Stimulated activated CD8-positive, alpha-beta memory T cell treated with anti-CD3 and anti-CD28 coated beads, Interleukin-12 subunit alpha, Interleukin-12 subunit beta, amount 100 ng/mL, for 24 hours (primary cell): Measurements from ENCODE around the gene NT5C1B.
"Not testable (repeated sequence)": the region's sequence is repeated elsewhere in the genome, so short reads cannot be mapped to it uniquely, and the experiment has no call there.

Experiments
- DNase-seq: peaks from one replicate; pipeline ENCODE4 v3.0.0-alpha.2; 2020; ENCODE audit errors: extremely low read depth

Gene NT5C1B

DNA sequence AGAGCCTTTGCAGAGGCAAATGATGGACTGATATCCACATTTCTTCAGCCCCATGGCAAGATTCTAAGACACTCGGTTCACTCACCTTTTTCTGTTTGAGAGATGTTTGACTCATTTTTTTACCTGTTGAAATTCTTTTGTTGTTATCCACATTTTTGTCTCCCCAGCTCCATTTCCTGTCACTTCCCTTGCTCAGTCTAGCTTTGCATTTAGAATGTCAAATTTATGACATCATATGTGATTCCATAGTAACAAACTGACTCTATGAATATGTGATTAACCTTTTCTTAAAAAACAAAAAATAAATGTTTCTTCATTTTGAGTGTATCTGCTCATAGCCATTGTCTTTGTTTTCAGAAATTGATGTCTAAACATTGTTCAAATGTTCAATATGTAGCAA, at the start of gene NT5C1B:
Gene NT5C1B, minus strand, starts transcription at position 216 of the 400 bp plus-strand sequence. Its CDS starts 101 bp downstream, at position 115.
- DNase-seq: no peak

- DNase-seq: no peak
Measured at GRCh38 chr2:18637196-18637595, 47.8 kb upstream of the NT5C1B start.

GRCh38 chr2:18632699-18633098, 43.3 kb upstream of the NT5C1B start:
- DNase-seq: not testable (repeated sequence)

- DNase-seq: no peak
Measured at GRCh38 chr2:18630941-18631340, 41.6 kb upstream of the NT5C1B start.

- no peak for DNase-seq
Measured at GRCh38 chr2:18630541-18630940, 41.2 kb upstream of the NT5C1B start.

DNA sequence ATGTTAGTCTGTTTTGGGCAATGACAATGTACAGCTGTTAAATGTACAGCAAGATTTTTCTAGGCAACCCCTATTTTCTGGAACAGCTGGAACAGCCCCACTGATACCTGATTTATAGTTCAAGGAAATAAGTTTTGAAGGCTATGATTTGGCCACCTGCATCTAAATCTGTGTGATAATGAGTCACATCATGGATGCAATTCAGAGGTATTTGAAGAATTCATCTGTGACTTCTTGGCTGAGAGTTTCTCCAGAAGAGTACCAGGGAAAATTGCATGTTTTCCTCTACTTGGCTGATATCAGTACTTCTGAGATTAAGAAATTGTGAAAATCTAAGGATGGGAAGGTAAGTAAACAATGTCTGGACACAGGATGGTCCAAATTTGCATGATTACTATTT, 40.7 kb upstream of the NT5C1B start:
- no peak for DNase-seq

GRCh38 chr2:18626958-18627650, 37.7 kb upstream of the NT5C1B start:
- DNase-seq: no peak

GRCh38 chr2:18626256-18626668, 36.9 kb upstream of the NT5C1B start:
- no peak for DNase-seq

DNA sequence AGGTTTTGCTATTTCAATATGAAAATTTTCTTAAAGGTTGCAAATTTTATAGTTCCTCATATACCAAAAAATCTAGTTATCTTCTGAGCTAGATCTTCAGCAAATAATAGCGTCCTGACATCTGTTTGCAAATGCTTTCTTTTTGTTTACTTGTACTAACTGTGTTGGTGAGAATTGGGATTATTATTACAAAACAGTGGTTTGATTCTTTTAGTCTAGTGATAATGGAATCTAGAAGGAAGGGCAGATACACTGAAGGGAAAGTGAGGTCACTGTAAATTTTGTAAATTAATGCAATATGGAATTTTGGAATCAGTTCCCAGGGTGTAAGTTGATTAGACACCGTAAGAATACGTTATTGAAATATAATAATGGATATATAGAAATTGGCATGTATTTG, 36.2 kb upstream of the NT5C1B start:
- DNase-seq: no peak

GRCh38 chr2:18623782-18624181, 34.4 kb upstream of the NT5C1B start:
- no peak for DNase-seq

GRCh38 chr2:18620867-18621632, 31.7 kb upstream of the NT5C1B start:
- no peak for DNase-seq

- no peak for DNase-seq
Measured at GRCh38 chr2:18619091-18619490, 29.7 kb upstream of the NT5C1B start.

DNA sequence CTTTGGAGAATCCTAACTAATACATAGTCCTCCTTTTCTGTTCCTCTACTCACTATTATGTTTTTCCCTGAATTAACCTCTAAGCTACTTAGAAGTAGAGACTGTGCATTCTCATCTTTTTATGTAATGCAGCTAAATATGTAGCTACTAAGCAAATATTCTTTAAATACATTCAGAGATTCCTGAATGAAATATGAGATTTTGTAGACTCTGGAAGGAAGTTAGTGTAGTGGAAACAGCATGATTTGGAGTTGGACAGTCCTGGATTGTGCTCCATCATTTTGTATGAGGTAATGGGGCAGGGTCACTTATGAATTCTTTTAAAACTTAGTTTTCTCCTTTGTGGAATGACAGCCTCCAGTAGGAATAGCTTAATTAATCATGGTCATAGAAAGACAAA, 24.7 kb upstream of the NT5C1B start:
- DNase-seq: no peak

DNA sequence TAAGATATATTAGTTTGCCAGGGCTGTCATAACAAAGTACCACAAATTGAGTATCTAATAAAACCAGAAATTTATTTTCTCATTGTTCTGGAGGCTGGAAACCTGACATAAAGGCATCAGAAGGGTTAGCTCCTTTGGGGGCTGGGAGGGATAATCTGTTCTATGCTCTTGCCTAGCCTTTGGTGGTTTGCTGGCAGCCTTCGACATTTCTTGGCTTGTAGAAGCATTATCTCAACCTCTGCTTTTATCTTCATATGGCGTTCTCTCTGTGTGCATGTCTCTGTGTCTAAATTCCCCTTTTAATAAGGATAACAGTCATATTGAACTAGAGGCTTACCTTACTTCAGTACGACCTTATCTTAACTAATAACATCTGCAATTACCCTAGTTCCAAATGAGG, 22.8 kb upstream of the NT5C1B start:
- no peak for DNase-seq

- DNase-seq: no peak
Measured at GRCh38 chr2:18611604-18612003, 22.2 kb upstream of the NT5C1B start.

DNA sequence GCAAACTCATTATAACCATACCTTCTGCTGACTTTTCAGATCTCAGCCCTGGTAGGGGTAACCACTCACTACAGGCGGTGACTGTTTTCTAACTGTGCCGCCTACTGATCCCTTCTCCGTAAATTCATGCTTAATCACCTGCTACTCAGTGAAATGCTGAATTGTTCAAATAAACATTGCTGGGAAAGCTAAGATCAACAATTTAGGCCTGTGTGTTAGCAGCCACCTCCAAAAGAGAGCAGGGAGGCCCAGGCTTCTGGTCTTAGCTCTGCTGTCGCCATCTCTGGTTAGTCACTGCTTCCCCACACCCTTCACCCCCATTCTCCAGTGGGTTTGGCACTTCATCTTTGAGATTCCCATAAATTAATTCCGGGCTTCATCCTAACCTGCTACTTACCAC, 21.8 kb upstream of the NT5C1B start:
- no peak for DNase-seq

- DNase-seq: no peak
Measured at GRCh38 chr2:18610651-18611050, 21.3 kb upstream of the NT5C1B start.

DNA sequence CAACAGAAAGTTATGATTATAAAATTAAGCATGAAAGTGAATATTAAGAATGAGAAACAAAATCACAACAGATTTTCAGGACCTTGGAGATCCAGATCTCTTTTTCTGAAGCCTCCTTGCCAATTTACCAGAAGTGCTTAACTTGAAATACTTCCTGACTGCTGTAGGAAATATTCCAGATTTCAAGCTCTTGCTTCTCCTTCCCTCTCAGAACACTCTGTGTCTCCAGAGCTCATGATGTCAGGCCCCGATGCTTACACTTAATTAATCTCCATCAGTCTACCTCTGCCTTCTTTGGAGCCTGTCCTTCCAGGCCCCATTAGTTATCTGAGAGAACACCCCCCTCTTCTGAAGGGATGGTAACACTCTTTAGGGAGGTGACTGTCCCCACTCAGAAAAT, 20.7 kb upstream of the NT5C1B start:
- DNase-seq: no peak

GRCh38 chr2:18605115-18605514, 15.7 kb upstream of the NT5C1B start:
- no peak for DNase-seq

DNA sequence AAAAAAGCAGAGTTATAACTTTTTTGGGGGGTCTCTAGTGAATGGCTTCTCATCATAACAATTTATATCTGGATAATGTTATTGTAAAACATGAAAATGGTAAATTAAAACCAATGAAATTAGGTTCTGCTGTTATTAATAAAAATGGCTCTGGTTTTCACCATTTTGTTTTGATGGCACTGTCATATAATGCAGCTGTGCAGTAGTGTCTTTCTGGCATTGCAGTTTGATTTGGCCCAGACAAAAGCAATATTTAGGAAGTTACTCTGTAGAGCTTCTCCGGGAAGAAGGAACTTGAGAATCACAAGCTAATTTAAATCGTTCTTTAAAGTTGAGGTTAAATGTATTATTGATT, 15.1 kb upstream of the NT5C1B start:
- no peak for DNase-seq

- DNase-seq: no peak
Measured at GRCh38 chr2:18603854-18604530, 14.6 kb upstream of the NT5C1B start.

GRCh38 chr2:18602298-18602697, 12.9 kb upstream of the NT5C1B start:
- DNase-seq: no peak

DNA sequence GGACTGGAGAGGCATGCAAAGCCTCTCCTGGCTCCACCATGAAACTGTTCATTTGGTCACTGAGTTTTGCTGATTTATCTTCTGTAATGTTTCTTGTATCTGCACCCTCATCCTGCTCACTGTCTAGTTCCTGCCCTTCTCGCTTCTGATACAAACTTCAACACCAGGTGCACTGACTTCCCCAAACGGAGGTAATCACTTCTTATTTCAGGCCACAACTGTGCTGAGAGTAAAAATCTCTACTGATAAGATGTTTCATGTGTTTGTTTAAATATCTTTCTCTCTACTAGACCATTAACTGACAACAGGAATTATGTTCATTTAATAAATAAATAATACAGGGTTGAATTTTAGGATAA, 10.9 kb upstream of the NT5C1B start:
- no peak for DNase-seq
